ENCODE data around the gene BET1L. TPM values are rescaled to one million over a fixed set of nuclear protein-coding genes. Genes with fewer than 3 reads are reported as not detected.
"Not testable (repeated sequence)": the region's sequence is repeated elsewhere in the genome, so short reads cannot be mapped to it uniquely, and the experiment has no call there.

BET1L gene
- total and polyA plus RNA-seq, 2 donors (not counting 1 experiment from before 2014, with no cell fraction given) = 21.1 to 70.2 TPM

GRCh38 chr11:240315-240714 is 33.1 kb upstream of the BET1L start:
- H3K4me3 ChIP-seq (replicated peaks in 1 of 4; ENCODE audit: control extremely low read depth in 1 of 4, insufficient read depth in 1 of 4, low read depth in 3 of 4, low read length in 4 of 4) = no peak overlapping the region
- TF ChIP-seq CTCF (conservative IDR thresholded peaks at IDR 0.05 in 1 of 2, IDR thresholded peaks at IDR 0.05 in 1 of 2; ENCODE audit: low read depth in 1 of 2, low read length in 2 of 2) (no peak), EZH2 (IDR thresholded peaks at IDR 0.05; ENCODE audit: low read length, missing control alignments) (no peak)
- H3K36me3 ChIP-seq (ENCODE audit: control insufficient read depth, insufficient read depth, low read length) = peaks cover 5% of the 10 kb centered on the region
- no peaks in the 10 kb centered on the region for H3K27me3 ChIP-seq (ENCODE audit: control insufficient read depth, insufficient read depth, low read length)
- no peaks in the 10 kb centered on the region for H4K20me1 ChIP-seq (ENCODE audit: control insufficient read depth, extremely low read depth, insufficient read depth, low read length)
- no peak overlapping the region for H3K4me2 ChIP-seq (ENCODE audit: extremely low read depth, insufficient read depth, low read length)
- no peak overlapping the region for H2AFZ ChIP-seq (ENCODE audit: low read length)
- H3K4me1 ChIP-seq (ENCODE audit: control insufficient read depth, extremely low read depth, insufficient read depth, low read length) = peaks cover 3% of the 10 kb centered on the region
- H3K79me2 ChIP-seq (ENCODE audit: control insufficient read depth, insufficient read depth, low read length) = peaks cover 41% of the 10 kb centered on the region
- H3K27ac ChIP-seq (ENCODE audit: insufficient read depth, low read length) = no peak overlapping the region
- H3K9ac ChIP-seq (ENCODE audit: insufficient read depth, low read length) = no peak overlapping the region
- H3K9me3 ChIP-seq (ENCODE audit: control insufficient read depth, insufficient read depth, low read depth, low read length) = no peaks in the 10 kb centered on the region
- no peak for DNase-seq (ENCODE audit: low read depth in 2 of 2)

GRCh38 chr11:238346-238745 is 31.1 kb upstream of the BET1L start:
- Histone ChIP-seq H3K79me2 (ENCODE audit: control insufficient read depth, insufficient read depth, low read length) (peaks cover 41% of the 10 kb centered on the region), H3K4me3 (replicated peaks in 1 of 4; ENCODE audit: control extremely low read depth in 1 of 4, insufficient read depth in 1 of 4, low read depth in 3 of 4, low read length in 4 of 4) (peak overlapping the region in 1 of 4 experiments; percentile 92)
- H3K36me3 ChIP-seq (ENCODE audit: control insufficient read depth, insufficient read depth, low read length) = not testable (repeated sequence)

GRCh38 chr11:236774-237767 is 29.9 kb upstream of the BET1L start, which contains the start of gene PSMD13:
PSMD13 (plus strand) TSS chr11:236976; CDS start chr11:237050, 74 bp downstream.
- peak within 1 kb of the TSS; percentile 93 for H3K27ac ChIP-seq (ENCODE audit: insufficient read depth, low read length)
- DNase-seq (ENCODE audit: low read depth in 2 of 2) = peak; percentile 76 to 82
- no peaks in the 10 kb centered on the region for H3K27me3 ChIP-seq (ENCODE audit: control insufficient read depth, insufficient read depth, low read length)
- peak within 1 kb of the TSS; percentile 98 for H3K9ac ChIP-seq (ENCODE audit: insufficient read depth, low read length)
- no peaks in the 10 kb centered on the region for H3K9me3 ChIP-seq (ENCODE audit: control insufficient read depth, insufficient read depth, low read depth, low read length)
- peaks cover 41% of the 10 kb centered on the region for H3K79me2 ChIP-seq (ENCODE audit: control insufficient read depth, insufficient read depth, low read length)
- peak within 1 kb of the TSS; percentile 96 to 100 (median 97) for H3K4me3 ChIP-seq (replicated peaks in 1 of 4; ENCODE audit: control extremely low read depth in 1 of 4, insufficient read depth in 1 of 4, low read depth in 3 of 4, low read length in 4 of 4)
- no peaks in the 10 kb centered on the region for H4K20me1 ChIP-seq (ENCODE audit: control insufficient read depth, extremely low read depth, insufficient read depth, low read length)
- H3K4me2 ChIP-seq (ENCODE audit: extremely low read depth, insufficient read depth, low read length) = peak within 1 kb of the TSS; percentile 99
- peak within 1 kb of the TSS; percentile 89 for H2AFZ ChIP-seq (ENCODE audit: low read length)
- TF ChIP-seq EZH2 (IDR thresholded peaks at IDR 0.05; ENCODE audit: low read length, missing control alignments) = no peak
- no peak for TF ChIP-seq CTCF (conservative IDR thresholded peaks at IDR 0.05 in 1 of 2, IDR thresholded peaks at IDR 0.05 in 1 of 2; ENCODE audit: low read depth in 1 of 2, low read length in 2 of 2)
- H3K36me3 ChIP-seq (ENCODE audit: control insufficient read depth, insufficient read depth, low read length) = no peaks in the 10 kb centered on the region
- H3K4me1 ChIP-seq (ENCODE audit: control insufficient read depth, extremely low read depth, insufficient read depth, low read length) = peaks cover 5% of the 10 kb centered on the region

More at GRCh38 chr11:238346-238745, 31.1 kb upstream of the BET1L start:
- H3K4me2 ChIP-seq (ENCODE audit: extremely low read depth, insufficient read depth, low read length); H3K9ac ChIP-seq (ENCODE audit: insufficient read depth, low read length); H3K27me3 ChIP-seq (ENCODE audit: control insufficient read depth, insufficient read depth, low read length); DNase-seq (ENCODE audit: low read depth in 2 of 2); H3K9me3 ChIP-seq (ENCODE audit: control insufficient read depth, insufficient read depth, low read depth, low read length); H4K20me1 ChIP-seq (ENCODE audit: control insufficient read depth, extremely low read depth, insufficient read depth, low read length); H2AFZ ChIP-seq (ENCODE audit: low read length); H3K4me1 ChIP-seq (ENCODE audit: control insufficient read depth, extremely low read depth, insufficient read depth, low read length); H3K27ac ChIP-seq (ENCODE audit: insufficient read depth, low read length): not testable (repeated sequence)

All from fibroblast of lung (primary cell).